ENCODE data around the gene BCL7B. TPM values are rescaled to one million over a fixed set of nuclear protein-coding genes. Genes with fewer than 3 reads are reported as not detected.
"Not testable (repeated sequence)": the region's sequence is repeated elsewhere in the genome, so short reads cannot be mapped to it uniquely, and the experiment has no call there.

BCL7B gene
- total RNA-seq, 1 experiment from 2014 or later, result 66.7 TPM

GRCh38 chr7:73496626-73497025, 60.9 kb downstream of the BCL7B start:
- DNase-seq (ENCODE audit: low read depth), result no peak

- DNase-seq (ENCODE audit: low read depth), result not testable (repeated sequence)
These were observed 62.0 kb downstream of the BCL7B start for GRCh38 chr7:73495507-73495906.

- no peak for DNase-seq (ENCODE audit: low read depth)
These were observed 67.5 kb downstream of the BCL7B start for GRCh38 chr7:73489976-73490375.

- DNase-seq (ENCODE audit: low read depth), result no peak
These were observed 70.0 kb downstream of the BCL7B start for GRCh38 chr7:73487486-73487885.

Other genes starting within 250 kb of the BCL7B start
- gene NSUN5, start 248.9 kb downstream of the BCL7B start, total RNA-seq (2014; rRNA removed; shearing (Covaris generic)), result 159 and 160 TPM in 2 replicates
- not detected in 2 replicates for gene TRIM50, start 229.6 kb downstream of the BCL7B start, total RNA-seq (2014; rRNA removed; shearing (Covaris generic))
- under 0.01 TPM in 1 of 2 replicates, not detected in the other for gene FKBP6, start 229.5 kb downstream of the BCL7B start, total RNA-seq (2014; rRNA removed; shearing (Covaris generic))
- gene FZD9, start 123.9 kb downstream of the BCL7B start, total RNA-seq (2014; rRNA removed; shearing (Covaris generic)), result 1.7 and 3.5 TPM in 2 replicates
- gene BAZ1B, start 35.4 kb downstream of the BCL7B start, total RNA-seq (2014; rRNA removed; shearing (Covaris generic)), result 133 and 169 TPM in 2 replicates
- gene TBL2, start 20.9 kb upstream of the BCL7B start, total RNA-seq (2014; rRNA removed; shearing (Covaris generic)), result 70.2 and 101 TPM in 2 replicates
- 5.4 TPM in 1 of 2 replicates, not detected in the other for gene MLXIPL, start 66.8 kb upstream of the BCL7B start, total RNA-seq (2014; rRNA removed; shearing (Covaris generic))
- 3.7 and 4.6 TPM in 2 replicates for gene VPS37D, start 110.1 kb upstream of the BCL7B start, total RNA-seq (2014; rRNA removed; shearing (Covaris generic))
- 0.06 and 1.0 TPM in 2 replicates for gene DNAJC30, start 125.8 kb upstream of the BCL7B start, total RNA-seq (2014; rRNA removed; shearing (Covaris generic))
- 160 and 173 TPM in 2 replicates for gene BUD23, start 125.9 kb upstream of the BCL7B start, total RNA-seq (2014; rRNA removed; shearing (Covaris generic))
- 65.7 and 133 TPM in 2 replicates for gene STX1A, start 162.0 kb upstream of the BCL7B start, total RNA-seq (2014; rRNA removed; shearing (Covaris generic))
- gene ABHD11, start 181.1 kb upstream of the BCL7B start, total RNA-seq (2014; rRNA removed; shearing (Covaris generic)), result 24.2 and 30.0 TPM in 2 replicates
- gene CLDN3, start 212.6 kb upstream of the BCL7B start, total RNA-seq (2014; rRNA removed; shearing (Covaris generic)), result 0.11 TPM in 1 of 2 replicates, not detected in the other